ENCODE data around the gene SH2D5.

GRCh38 chr1:20767271-20767670 is 34.8 kb upstream of the SH2D5 start:
- TF ChIP-seq, protein P1, sequence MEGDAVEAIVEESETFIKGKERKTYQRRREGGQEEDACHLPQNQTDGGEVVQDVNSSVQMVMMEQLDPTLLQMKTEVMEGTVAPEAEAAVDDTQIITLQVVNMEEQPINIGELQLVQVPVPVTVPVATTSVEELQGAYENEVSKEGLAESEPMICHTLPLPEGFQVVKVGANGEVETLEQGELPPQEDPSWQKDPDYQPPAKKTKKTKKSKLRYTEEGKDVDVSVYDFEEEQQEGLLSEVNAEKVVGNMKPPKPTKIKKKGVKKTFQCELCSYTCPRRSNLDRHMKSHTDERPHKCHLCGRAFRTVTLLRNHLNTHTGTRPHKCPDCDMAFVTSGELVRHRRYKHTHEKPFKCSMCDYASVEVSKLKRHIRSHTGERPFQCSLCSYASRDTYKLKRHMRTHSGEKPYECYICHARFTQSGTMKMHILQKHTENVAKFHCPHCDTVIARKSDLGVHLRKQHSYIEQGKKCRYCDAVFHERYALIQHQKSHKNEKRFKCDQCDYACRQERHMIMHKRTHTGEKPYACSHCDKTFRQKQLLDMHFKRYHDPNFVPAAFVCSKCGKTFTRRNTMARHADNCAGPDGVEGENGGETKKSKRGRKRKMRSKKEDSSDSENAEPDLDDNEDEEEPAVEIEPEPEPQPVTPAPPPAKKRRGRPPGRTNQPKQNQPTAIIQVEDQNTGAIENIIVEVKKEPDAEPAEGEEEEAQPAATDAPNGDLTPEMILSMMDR (conservative IDR thresholded peaks at IDR 0.05; ENCODE audit: low read depth, low read length): no peak
- TF ChIP-seq EZH2 (IDR thresholded peaks at IDR 0.05; ENCODE audit: low read length, unreplicated experiment): no peak
